Cerebellar cortex (tissue), 1 donor: ENCODE measurements around the gene SIK3.

Experiments
- DNase-seq: peaks from one replicate; pipeline ENCODE4 v3.0.0-alpha.2; 2015; ENCODE audit warnings: low spot score

The SIK3 gene

GRCh38 chr11:117009905-117010605, 88.2 kb downstream of the SIK3 start:
- no peak for DNase-seq

GRCh38 chr11:117005758-117006157, 92.5 kb downstream of the SIK3 start:
- DNase-seq, result no peak

GRCh38 chr11:117002639-117003299, 95.5 kb downstream of the SIK3 start:
- peak; percentile 38 for DNase-seq

- DNase-seq, result no peak
These were observed 98.1 kb downstream of the SIK3 start for GRCh38 chr11:117000014-117000737.

- no peak for DNase-seq
These were observed 101.2 kb downstream of the SIK3 start for GRCh38 chr11:116997071-116997470.

GRCh38 chr11:116994195-116994594, 104.0 kb downstream of the SIK3 start:
- no peak for DNase-seq

- DNase-seq, result no peak
These were observed 104.6 kb downstream of the SIK3 start for GRCh38 chr11:116993599-116993998.

- DNase-seq, result no peak
These were observed 106.7 kb downstream of the SIK3 start for GRCh38 chr11:116991491-116991890.

GRCh38 chr11:116990811-116991210, 107.4 kb downstream of the SIK3 start:
- no peak for DNase-seq

GRCh38 chr11:116990061-116990473, 108.2 kb downstream of the SIK3 start:
- no peak for DNase-seq

GRCh38 chr11:116989184-116989583, 109.0 kb downstream of the SIK3 start:
- DNase-seq, result no peak

GRCh38 chr11:116986521-116987105, 111.6 kb downstream of the SIK3 start:
- DNase-seq, result no peak

GRCh38 chr11:116984589-116984988, 113.6 kb downstream of the SIK3 start:
- no peak for DNase-seq

- no peak for DNase-seq
These were observed 114.0 kb downstream of the SIK3 start for GRCh38 chr11:116984186-116984585.

- DNase-seq, result no peak
These were observed 116.9 kb downstream of the SIK3 start for GRCh38 chr11:116981266-116981885.

- no peak for DNase-seq
These were observed 118.0 kb downstream of the SIK3 start for GRCh38 chr11:116980136-116980793.

GRCh38 chr11:116976941-116977570, 121.2 kb downstream of the SIK3 start:
- peak; percentile 41 for DNase-seq

- no peak for DNase-seq
These were observed 122.6 kb downstream of the SIK3 start for GRCh38 chr11:116975661-116976060.

- no peak for DNase-seq
These were observed 125.0 kb downstream of the SIK3 start for GRCh38 chr11:116973270-116973669.

- no peak for DNase-seq
These were observed 125.5 kb downstream of the SIK3 start for GRCh38 chr11:116972691-116973090.
